ENCODE measurements around the gene STIM2.

Gene STIM2

DNA sequence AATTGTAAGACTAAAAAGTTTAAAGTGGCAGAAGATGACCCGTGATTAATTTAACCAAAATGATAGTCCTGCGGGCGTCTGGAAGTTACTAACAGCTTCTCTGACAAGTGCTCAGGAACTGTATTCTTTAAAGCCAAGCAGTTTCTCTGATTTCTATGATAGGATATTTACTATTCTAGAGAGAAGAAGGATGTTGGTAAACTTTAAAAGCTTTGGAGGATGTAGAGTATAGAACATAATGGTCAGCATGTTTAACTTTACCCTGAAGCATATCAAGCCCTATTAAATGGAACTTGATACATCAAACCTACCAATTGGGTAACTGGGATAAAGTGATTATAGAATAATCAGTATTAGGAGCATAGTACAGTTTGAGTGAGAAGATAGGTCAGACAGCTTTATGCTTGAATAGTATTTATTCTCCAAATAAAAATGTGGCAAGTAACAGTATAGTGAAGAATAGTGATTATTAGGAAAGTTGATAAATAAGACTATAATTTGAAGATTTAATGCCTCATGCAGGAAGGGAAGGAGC is 1.8 kb downstream of the STIM2 start:
- Histone ChIP-seq H3K79me2 (ENCODE audit: low read length) (peaks cover 68% of the 10 kb centered on the region), H2AFZ (ENCODE audit: low read length) (no peak overlapping the region), H3K4me3 (ENCODE audit: low read length) (peak overlapping the region; percentile 92), H3K9me2 (replicated peaks; ENCODE audit: insufficient read depth, low read length) (no peaks in the 10 kb centered on the region), H3K4me1 (ENCODE audit: low read length) (peaks cover 23% of the 10 kb centered on the region), H3K36me3 (replicated peaks; ENCODE audit: insufficient read depth, low read length) (no peaks in the 10 kb centered on the region), H3K4me2 (ENCODE audit: low read depth, low read length) (peak overlapping the region; percentile 83), H3K9ac (ENCODE audit: low read length) (peak overlapping the region; percentile 57; the same call in 1 of the 2 replicates), H3K27ac (ENCODE audit: low read length) (no peak overlapping the region), H3F3A (ENCODE audit: insufficient read depth, low read length) (peaks cover 30% of the 10 kb centered on the region), H3K27me3 (replicated peaks; ENCODE audit: insufficient read depth, low read length) (no peaks in the 10 kb centered on the region), H3K9me3 (replicated peaks; ENCODE audit: insufficient read depth, low read length) (no peaks in the 10 kb centered on the region), H4K20me1 (ENCODE audit: insufficient read depth, low read length) (no peaks in the 10 kb centered on the region)
- DNase-seq, result no peak
- TF ChIP-seq EZH2phosphoT487 (IDR thresholded peaks at IDR 0.05; ENCODE audit: low read length), result no peak
- TF ChIP-seq, protein P1, sequence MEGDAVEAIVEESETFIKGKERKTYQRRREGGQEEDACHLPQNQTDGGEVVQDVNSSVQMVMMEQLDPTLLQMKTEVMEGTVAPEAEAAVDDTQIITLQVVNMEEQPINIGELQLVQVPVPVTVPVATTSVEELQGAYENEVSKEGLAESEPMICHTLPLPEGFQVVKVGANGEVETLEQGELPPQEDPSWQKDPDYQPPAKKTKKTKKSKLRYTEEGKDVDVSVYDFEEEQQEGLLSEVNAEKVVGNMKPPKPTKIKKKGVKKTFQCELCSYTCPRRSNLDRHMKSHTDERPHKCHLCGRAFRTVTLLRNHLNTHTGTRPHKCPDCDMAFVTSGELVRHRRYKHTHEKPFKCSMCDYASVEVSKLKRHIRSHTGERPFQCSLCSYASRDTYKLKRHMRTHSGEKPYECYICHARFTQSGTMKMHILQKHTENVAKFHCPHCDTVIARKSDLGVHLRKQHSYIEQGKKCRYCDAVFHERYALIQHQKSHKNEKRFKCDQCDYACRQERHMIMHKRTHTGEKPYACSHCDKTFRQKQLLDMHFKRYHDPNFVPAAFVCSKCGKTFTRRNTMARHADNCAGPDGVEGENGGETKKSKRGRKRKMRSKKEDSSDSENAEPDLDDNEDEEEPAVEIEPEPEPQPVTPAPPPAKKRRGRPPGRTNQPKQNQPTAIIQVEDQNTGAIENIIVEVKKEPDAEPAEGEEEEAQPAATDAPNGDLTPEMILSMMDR (IDR thresholded peaks at IDR 0.05; ENCODE audit: low read length), result no peak
- no peak for TF ChIP-seq EZH2 (optimal IDR thresholded peaks at IDR 0.05; ENCODE audit: low read depth, low read length)

DNA sequence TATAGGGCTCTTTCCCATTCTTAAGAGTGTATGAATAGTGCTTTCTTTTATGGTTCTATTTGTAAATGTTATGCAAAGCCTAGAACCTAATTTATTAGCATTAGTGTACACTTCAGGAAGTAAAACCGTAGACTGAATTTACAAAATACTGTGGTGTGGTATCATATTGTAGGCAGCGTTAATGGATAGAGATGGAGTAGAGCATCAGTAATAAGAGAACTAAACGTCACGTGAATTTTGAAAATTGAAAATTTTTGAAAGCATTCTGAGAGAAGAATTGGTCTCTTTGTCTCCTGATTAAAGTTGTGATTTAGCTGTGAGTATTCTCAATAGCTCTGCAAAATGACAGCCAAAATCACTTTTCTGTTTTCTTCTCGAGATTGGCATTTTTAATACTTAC is 2.9 kb downstream of the STIM2 start:
- Histone ChIP-seq H3K4me1 (ENCODE audit: low read length) (peaks cover 22% of the 10 kb centered on the region), H3K9me3 (replicated peaks; ENCODE audit: insufficient read depth, low read length) (no peaks in the 10 kb centered on the region), H4K20me1 (ENCODE audit: insufficient read depth, low read length) (no peaks in the 10 kb centered on the region)

DNA sequence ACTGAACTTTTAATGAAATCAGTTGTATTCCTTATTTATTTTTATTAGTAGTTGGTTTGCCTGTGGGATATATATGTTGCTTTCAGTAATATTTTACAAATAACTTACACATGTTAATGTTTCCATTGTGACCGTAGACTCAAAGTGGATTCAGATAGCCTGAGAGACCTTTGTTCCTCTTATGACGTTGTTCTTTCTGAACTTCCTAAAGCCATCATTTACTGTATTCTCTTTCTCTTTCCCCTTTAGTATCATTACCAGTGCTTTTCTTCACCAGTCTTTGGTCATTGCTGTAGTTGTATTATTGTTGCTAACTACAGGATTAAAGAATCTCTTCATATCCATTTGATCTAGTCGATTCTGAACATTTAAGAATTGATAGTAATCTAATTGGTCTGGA is 4.3 kb downstream of the STIM2 start:
- Histone ChIP-seq H3K9me3 (replicated peaks; ENCODE audit: insufficient read depth, low read length) (no peaks in the 10 kb centered on the region), H3K4me2 (ENCODE audit: low read depth, low read length) (no peak overlapping the region), H3K9me2 (replicated peaks; ENCODE audit: insufficient read depth, low read length) (no peaks in the 10 kb centered on the region), H3K4me3 (ENCODE audit: low read length) (no peak overlapping the region), H3F3A (ENCODE audit: insufficient read depth, low read length) (peaks cover 20% of the 10 kb centered on the region), H3K9ac (ENCODE audit: low read length) (no peak overlapping the region), H3K27ac (ENCODE audit: low read length) (no peak overlapping the region), H3K27me3 (replicated peaks; ENCODE audit: insufficient read depth, low read length) (no peaks in the 10 kb centered on the region), H3K36me3 (replicated peaks; ENCODE audit: insufficient read depth, low read length) (no peaks in the 10 kb centered on the region), H3K79me2 (ENCODE audit: low read length) (peaks cover 77% of the 10 kb centered on the region), H3K4me1 (ENCODE audit: low read length) (peaks cover 8% of the 10 kb centered on the region), H4K20me1 (ENCODE audit: insufficient read depth, low read length) (no peaks in the 10 kb centered on the region), H2AFZ (ENCODE audit: low read length) (no peak overlapping the region)
- DNase-seq, result no peak
- TF ChIP-seq EZH2phosphoT487 (IDR thresholded peaks at IDR 0.05; ENCODE audit: low read length) (no peak), EZH2 (optimal IDR thresholded peaks at IDR 0.05; ENCODE audit: low read depth, low read length) (no peak)
- TF ChIP-seq, protein P1 (IDR thresholded peaks at IDR 0.05; ENCODE audit: low read length), result no peak

More for the DNA sequence above, 2.9 kb downstream of the STIM2 start:
- Histone ChIP-seq H3K9ac (ENCODE audit: low read length) (no peak overlapping the region), H3K27ac (ENCODE audit: low read length) (no peak overlapping the region), H3F3A (ENCODE audit: insufficient read depth, low read length) (peaks cover 23% of the 10 kb centered on the region), H3K79me2 (ENCODE audit: low read length) (peaks cover 75% of the 10 kb centered on the region), H3K4me2 (ENCODE audit: low read depth, low read length) (peak overlapping the region; percentile 83; the same call in 1 of the 2 replicates), H2AFZ (ENCODE audit: low read length) (no peak overlapping the region), H3K9me2 (replicated peaks; ENCODE audit: insufficient read depth, low read length) (no peaks in the 10 kb centered on the region), H3K4me3 (ENCODE audit: low read length) (no peak overlapping the region), H3K36me3 (replicated peaks; ENCODE audit: insufficient read depth, low read length) (no peaks in the 10 kb centered on the region), H3K27me3 (replicated peaks; ENCODE audit: insufficient read depth, low read length) (no peaks in the 10 kb centered on the region)
- no peak for DNase-seq
- TF ChIP-seq, protein P1 (IDR thresholded peaks at IDR 0.05; ENCODE audit: low read length), result no peak
- TF ChIP-seq EZH2phosphoT487 (IDR thresholded peaks at IDR 0.05; ENCODE audit: low read length) (no peak), EZH2 (optimal IDR thresholded peaks at IDR 0.05; ENCODE audit: low read depth, low read length) (no peak)

Measured in MM.1S (cell line).